Aorta (tissue), 5 donors: ENCODE measurements around the gene FCER2. TPM values are rescaled to one million over a fixed set of nuclear protein-coding genes. Genes with fewer than 3 reads are reported as not detected.
A peak's percentile ranks its signal among the peaks of the same experiment; 100 is the strongest.

ENCODE experiments used
- ATAC-seq: fragments of 200-7000 bp; cut with Tn5 transposase; one replicate; pipeline ENCODE4 v1.9.1; 2022; ENCODE audit warnings: moderate library complexity; ENCODE audit not compliant: low FRiP score
- DNase-seq, 2 donors: peaks; one replicate each; pipeline ENCODE4 v3.0.0-alpha.2; 2020
- H3K27ac ChIP-seq, 2 donors: one replicate each; pipeline ENCODE4 v1.5.1; 2013; ENCODE audit warnings: low read length in 2 of 2, mild to moderate bottlenecking in 2 of 2, moderate library complexity in 2 of 2, control low read depth in 1 of 2, inconsistent platforms in 1 of 2, low read depth in 1 of 2
- H3K27me3 ChIP-seq, 2 donors: one replicate each; pipeline ENCODE4 v1.6.1; 2013; ENCODE audit warnings: control low read depth in 1 of 2, low read length in 1 of 2, mild to moderate bottlenecking in 1 of 2, moderate library complexity in 1 of 2; ENCODE audit not compliant: insufficient read depth in 2 of 2, control insufficient read depth in 1 of 2
- H3K36me3 ChIP-seq, 2 donors: one replicate each; pipeline ENCODE4 v1.6.1; 2013; ENCODE audit warnings: control low read depth in 1 of 2, low read length in 1 of 2, mild to moderate bottlenecking in 1 of 2; ENCODE audit not compliant: insufficient read depth in 2 of 2, control insufficient read depth in 1 of 2
- H3K4me1 ChIP-seq, 2 donors: one replicate each; pipeline ENCODE4 v1.6.1; 2013; ENCODE audit warnings: low read length in 2 of 2, control low read depth in 1 of 2, mild to moderate bottlenecking in 1 of 2, moderate library complexity in 1 of 2; ENCODE audit not compliant: insufficient read depth in 2 of 2, control insufficient read depth in 1 of 2
- H3K4me3 ChIP-seq, 2 donors: one replicate each; pipeline ENCODE4 v1.5.1; 2013; ENCODE audit warnings: low read length in 2 of 2, control low read depth in 1 of 2, mild to moderate bottlenecking in 1 of 2
- H3K9me3 ChIP-seq: one replicate; pipeline ENCODE4 v1.6.1; 2013; ENCODE audit warnings: mild to moderate bottlenecking, low read length; ENCODE audit not compliant: control insufficient read depth
- WGBS, 2 donors: extraction: QIAGEN DNeasy Blood & Tissue Kit; methylation state at CpG; one replicate each; pipeline ENCODE4 v1.1.7; 2013; 5-methylcytosine and 5-hydroxymethylcytosine counted together
- intact Hi-C, 2 donors: fragments of 100-400 bp; cut with DNase I; formaldehyde crosslinking; loops; one replicate each; pipeline versions ENCODE4 v1.14.2 to v1.15.0; 2022
- polyA plus RNA-seq, 2 donors: library from polyadenylated mRNA; stranded (reverse); fragments of 200-250 nt; gene quantifications; one replicate each; pipeline ENCODE4 v1.2.3, GENCODE V29; 2013
- total RNA-seq, 2 donors: library from RNA; stranded (reverse); fragmentation: NEBNext Ultra II Directional; extraction: Animal tissue kit (Norgen Biotek cat#: 25700); gene quantifications; one replicate each; pipeline ENCODE4 v1.2.1, GENCODE V29; 2021
- donor health status: healthy with polysubstance abuse.
- donor health status: Bipolar disorder and iron deficiency.
- donor health status: DM: no; HTN: no; CAD: no.
- donor health status: DM: no; HTN: no; CAD: no.
- donor health status: DM: yes; HTN: yes; CAD: no.

FCER2 gene
- total and polyA plus RNA-seq, 4 donors = 0.36 to 2.9 TPM; not detected in 2

- Histone ChIP-seq H3K36me3 (no peaks in the 10 kb centered on the region), H3K27ac (no peak within 1 kb of the TSS), H3K27me3 (no peaks in the 10 kb centered on the region), H3K4me1 (no peaks in the 10 kb centered on the region), H3K9me3 (no peaks in the 10 kb centered on the region), H3K4me3 (no peak within 1 kb of the TSS)
- 70 to 77% methylated on average over 9 of the region's 9 CpGs for WGBS, 2 donors
- intact Hi-C loops = no loop called here
- DNase-seq (no peak), ATAC-seq (no peak)
Measured at GRCh38 chr19:7668842-7669241, 33.1 kb downstream of the FCER2 start, which contains the start of gene RETN. Gene RETN, plus strand, starts transcription at chr19:7669049. Its CDS starts 278 bp downstream, at chr19:7669327.

GRCh38 chr19:7665076-7665475 lies 36.9 kb downstream of the FCER2 start:
- DNase-seq (no peak), ATAC-seq (no peak)
- 29 to 34% methylated on average over 4 of the region's 4 CpGs for WGBS, 2 donors
- intact Hi-C loops = no loop called here
- no peak overlapping the region for H3K4me3 ChIP-seq
- H3K4me1 ChIP-seq = no peaks in the 10 kb centered on the region
- H3K27ac ChIP-seq = no peak overlapping the region
- no peaks in the 10 kb centered on the region for H3K36me3 ChIP-seq
- no peaks in the 10 kb centered on the region for H3K9me3 ChIP-seq
- H3K27me3 ChIP-seq = no peaks in the 10 kb centered on the region

- Histone ChIP-seq H3K27ac (no peak overlapping the region), H3K27me3 (no peaks in the 10 kb centered on the region), H3K4me1 (no peaks in the 10 kb centered on the region), H3K4me3 (no peak overlapping the region), H3K36me3 (no peaks in the 10 kb centered on the region), H3K9me3 (no peaks in the 10 kb centered on the region)
- no peak for ATAC-seq
- intact Hi-C loops = no loop called here
- WGBS, 2 donors = 75 to 78% methylated on average over 7 of the region's 7 CpGs
- DNase-seq = no peak
Measured at GRCh38 chr19:7663706-7664105, 38.2 kb downstream of the FCER2 start.

GRCh38 chr19:7662657-7663056 lies 39.3 kb downstream of the FCER2 start:
- H3K4me3 ChIP-seq = no peak overlapping the region
- H3K9me3 ChIP-seq = no peaks in the 10 kb centered on the region
- no peak overlapping the region for H3K27ac ChIP-seq
- intact Hi-C loops = no loop called here
- 84 to 86% methylated on average over 14 of the region's 14 CpGs for WGBS, 2 donors
- H3K36me3 ChIP-seq = no peaks in the 10 kb centered on the region
- no peak for DNase-seq
- no peaks in the 10 kb centered on the region for H3K4me1 ChIP-seq
- H3K27me3 ChIP-seq = no peaks in the 10 kb centered on the region
- ATAC-seq = no peak

GRCh38 chr19:7661744-7662538 lies 40.0 kb downstream of the FCER2 start:
- Histone ChIP-seq H3K4me3 (no peak overlapping the region), H3K9me3 (no peaks in the 10 kb centered on the region), H3K36me3 (no peaks in the 10 kb centered on the region), H3K4me1 (no peaks in the 10 kb centered on the region), H3K27me3 (no peaks in the 10 kb centered on the region), H3K27ac (no peak overlapping the region)
- no peak for DNase-seq
- WGBS, 2 donors = 78 to 80% methylated on average over 8 of the region's 8 CpGs
- intact Hi-C loops = no loop called here
- ATAC-seq = no peak

GRCh38 chr19:7658219-7658686 lies 43.7 kb downstream of the FCER2 start:
- no peak overlapping the region for H3K27ac ChIP-seq
- no peaks in the 10 kb centered on the region for H3K36me3 ChIP-seq
- no peak overlapping the region for H3K4me3 ChIP-seq
- H3K4me1 ChIP-seq = no peaks in the 10 kb centered on the region
- intact Hi-C loops = loop anchor here in 1 of 2 donors (10.0 kb wide), 1 partner anchor 137 kb away; no protein-coding TSS in a partner anchor
- no peak for DNase-seq
- WGBS, 2 donors = 36 to 38% methylated on average over 9 of the region's 9 CpGs
- no peaks in the 10 kb centered on the region for H3K27me3 ChIP-seq
- no peaks in the 10 kb centered on the region for H3K9me3 ChIP-seq
- no peak for ATAC-seq

- Histone ChIP-seq H3K9me3 (no peaks in the 10 kb centered on the region), H3K27ac (no peak overlapping the region), H3K36me3 (no peaks in the 10 kb centered on the region), H3K4me1 (no peaks in the 10 kb centered on the region), H3K4me3 (no peak overlapping the region), H3K27me3 (no peaks in the 10 kb centered on the region)
- intact Hi-C loops = loop anchor here in 1 of 2 donors (10.0 kb wide), 1 partner anchor 138 kb away; no protein-coding TSS in a partner anchor
- ATAC-seq (no peak), DNase-seq (peak in 1 of 2 donors; percentile 55)
- WGBS, 2 donors = 39 to 45% methylated on average over 14 of the region's 14 CpGs
Measured at GRCh38 chr19:7657131-7657751, 44.7 kb downstream of the FCER2 start.

GRCh38 chr19:7655581-7655980 lies 46.4 kb downstream of the FCER2 start:
- 70% methylated on average over 8 of the region's 8 CpGs for WGBS, 2 donors
- ATAC-seq = no peak

More at GRCh38 chr19:7655581-7655980, 46.4 kb downstream of the FCER2 start:
- Histone ChIP-seq H3K36me3 (no peaks in the 10 kb centered on the region), H3K9me3 (no peaks in the 10 kb centered on the region), H3K27ac (no peak overlapping the region), H3K4me3 (no peak overlapping the region), H3K4me1 (no peaks in the 10 kb centered on the region), H3K27me3 (no peaks in the 10 kb centered on the region)
- intact Hi-C loops = loop anchor here in 1 of 2 donors (10.0 kb wide), 1 partner anchor 139 kb away; no protein-coding TSS in a partner anchor
- no peak for DNase-seq
